ENCODE measurements around the gene SUPT6H.

GRCh38 chr17:28712705-28713415, 50.9 kb downstream of the SUPT6H start:
- TF ChIP-seq CTCF (conservative IDR thresholded peaks at IDR 0.05 in 1 of 2, IDR thresholded peaks at IDR 0.05 in 1 of 2; ENCODE audit: low read depth in 1 of 2, low read length in 2 of 2) (no peak), EZH2 (IDR thresholded peaks at IDR 0.05; ENCODE audit: low read length, missing control alignments) (no peak)
